ENCODE measurements around the gene ZNF74.
"Not testable (repeated sequence)": the region's sequence is repeated elsewhere in the genome, so short reads cannot be mapped to it uniquely, and the experiment has no call there.

Gene ZNF74

GRCh38 chr22:20390394-20390907 is 3.5 kb upstream of the ZNF74 start:
- Histone ChIP-seq H3K27me3 (ENCODE audit: insufficient read depth, poor library complexity, severe bottlenecking) (peaks cover 4% of the 10 kb centered on the region), H3K36me3 (ENCODE audit: low read depth) (no peaks in the 10 kb centered on the region), H3K9me3 (ENCODE audit: severe bottlenecking) (no peaks in the 10 kb centered on the region), H3K4me3 (ENCODE audit: severe bottlenecking) (no peak overlapping the region), H3K4me1 (ENCODE audit: insufficient read depth, poor library complexity, severe bottlenecking) (no peaks in the 10 kb centered on the region), H3K27ac (ENCODE audit: poor library complexity, severe bottlenecking) (no peak overlapping the region)
- DNase-seq (ENCODE audit: low spot score) (no peak), ATAC-seq (ENCODE audit: low read depth) (no peak)
- TF ChIP-seq CTCF (IDR thresholded peaks at IDR 0.05; ENCODE audit: poor library complexity, severe bottlenecking), result no peak

GRCh38 chr22:20391222-20391621 is 2.7 kb upstream of the ZNF74 start:
- H3K27ac ChIP-seq (ENCODE audit: poor library complexity, severe bottlenecking), result no peak overlapping the region
- no peaks in the 10 kb centered on the region for H3K9me3 ChIP-seq (ENCODE audit: severe bottlenecking)
- DNase-seq (ENCODE audit: low spot score), result no peak
- no peaks in the 10 kb centered on the region for H3K36me3 ChIP-seq (ENCODE audit: low read depth)
- H3K4me1 ChIP-seq (ENCODE audit: insufficient read depth, poor library complexity, severe bottlenecking), result no peaks in the 10 kb centered on the region
- peaks cover under 1% of the 10 kb centered on the region for H3K27me3 ChIP-seq (ENCODE audit: insufficient read depth, poor library complexity, severe bottlenecking)
- TF ChIP-seq CTCF (IDR thresholded peaks at IDR 0.05; ENCODE audit: poor library complexity, severe bottlenecking), result no peak
- H3K4me3 ChIP-seq (ENCODE audit: severe bottlenecking), result no peak overlapping the region
- no peak for ATAC-seq (ENCODE audit: low read depth)

- H3K27ac ChIP-seq (ENCODE audit: poor library complexity, severe bottlenecking); H3K4me3 ChIP-seq (ENCODE audit: severe bottlenecking); H3K9me3 ChIP-seq (ENCODE audit: severe bottlenecking); DNase-seq (ENCODE audit: low spot score); ATAC-seq (ENCODE audit: low read depth); H3K4me1 ChIP-seq (ENCODE audit: insufficient read depth, poor library complexity, severe bottlenecking); H3K27me3 ChIP-seq (ENCODE audit: insufficient read depth, poor library complexity, severe bottlenecking); H3K36me3 ChIP-seq (ENCODE audit: low read depth): not testable (repeated sequence)
Measured at GRCh38 chr22:20392365-20392881, 1.5 kb upstream of the ZNF74 start.

- ATAC-seq (ENCODE audit: low read depth) (no peak), DNase-seq (ENCODE audit: low spot score) (no peak)
- TF ChIP-seq CTCF (IDR thresholded peaks at IDR 0.05; ENCODE audit: poor library complexity, severe bottlenecking), result no peak
- H3K9me3 ChIP-seq (ENCODE audit: severe bottlenecking), result no peaks in the 10 kb centered on the region
- no peaks in the 10 kb centered on the region for H3K4me1 ChIP-seq (ENCODE audit: insufficient read depth, poor library complexity, severe bottlenecking)
- no peaks in the 10 kb centered on the region for H3K36me3 ChIP-seq (ENCODE audit: low read depth)
- no peak overlapping the region for H3K27ac ChIP-seq (ENCODE audit: poor library complexity, severe bottlenecking)
- H3K4me3 ChIP-seq (ENCODE audit: severe bottlenecking), result peak overlapping the region; percentile 79
- H3K27me3 ChIP-seq (ENCODE audit: insufficient read depth, poor library complexity, severe bottlenecking), result no peaks in the 10 kb centered on the region
Measured at GRCh38 chr22:20392983-20393704, 807 bp upstream of the ZNF74 start.

- TF ChIP-seq CTCF (IDR thresholded peaks at IDR 0.05; ENCODE audit: poor library complexity, severe bottlenecking), result no peak
- Histone ChIP-seq H3K27ac (ENCODE audit: poor library complexity, severe bottlenecking) (no peak overlapping the region), H3K27me3 (ENCODE audit: insufficient read depth, poor library complexity, severe bottlenecking) (no peaks in the 10 kb centered on the region), H3K4me1 (ENCODE audit: insufficient read depth, poor library complexity, severe bottlenecking) (no peaks in the 10 kb centered on the region), H3K36me3 (ENCODE audit: low read depth) (no peaks in the 10 kb centered on the region), H3K4me3 (ENCODE audit: severe bottlenecking) (no peak overlapping the region), H3K9me3 (ENCODE audit: severe bottlenecking) (no peaks in the 10 kb centered on the region)
- ATAC-seq (ENCODE audit: low read depth) (no peak), DNase-seq (ENCODE audit: low spot score) (no peak)
Measured at GRCh38 chr22:20395181-20395906, 1.4 kb downstream of the ZNF74 start.

All from RWPE2 (cell line).